Right atrium auricular region (tissue), 2 donors: ENCODE data around the gene MRTFA. TPM values are rescaled to one million over a fixed set of nuclear protein-coding genes. Genes with fewer than 3 reads are reported as not detected.

Experiments
- DNase-seq: peaks from one replicate; pipeline ENCODE4 v3.0.0-alpha.2; 2019; ENCODE audit warnings: low spot score
- H3K27ac ChIP-seq, 2 donors: fragments of 200-600 bp; sonication (generic); 1 replicate in 1 of 2; 2 replicates in 1 of 2; pipeline ENCODE4 v1.5.1; 2016 to 2019
- H3K27me3 ChIP-seq, 2 donors: fragments of 200-600 bp; sonication (generic); one replicate each; pipeline versions ENCODE4 v1.5.1 to v1.6.0; 2017 to 2019
- H3K36me3 ChIP-seq: fragments of 200-600 bp; sonication (generic); one replicate; pipeline ENCODE4 v1.5.1; 2016
- H3K4me1 ChIP-seq, 2 donors: fragments of 200-600 bp; sonication (generic); one replicate each; pipeline versions ENCODE4 v1.5.1 to v1.6.0; 2017 to 2019
- H3K4me3 ChIP-seq, 2 donors: fragments of 200-600 bp; sonication (generic); 1 replicate in 1 of 2; 2 replicates in 1 of 2; pipeline ENCODE4 v1.5.1; 2017 to 2019; ENCODE audit warnings: mild to moderate bottlenecking in 1 of 2, moderate library complexity in 1 of 2
- H3K9me3 ChIP-seq, 2 donors: fragments of 200-600 bp; sonication (generic); one replicate each; pipeline ENCODE4 v1.5.1; 2019
- CTCF ChIP-seq, 2 donors: fragments of 200-600 bp; sonication (generic); IDR thresholded peaks; one replicate each; pipeline ENCODE4 v1.5.1; 2019; ENCODE audit warnings: antibody characterized with exemption in 2 of 2
- total RNA-seq, 2 donors: library from RNA; depleted of rRNA; stranded (reverse); fragments of >200 nt; gene quantifications; one replicate each; pipeline ENCODE4 v1.1.0, GENCODE V29; 2016

The MRTFA gene
- total RNA-seq, 2 donors from 2014 or later, result 45.8 to 55.2 TPM

- Histone ChIP-seq H3K9me3 (no peaks in the 10 kb centered on the region), H3K4me1 (peaks cover 0 to 32% of the 10 kb centered on the region in 2 donors), H3K27ac (no peak overlapping the region), H3K4me3 (no peak overlapping the region), H3K27me3 (no peaks in the 10 kb centered on the region), H3K36me3 (no peaks in the 10 kb centered on the region)
- no peak for DNase-seq
- no peak for TF ChIP-seq CTCF (IDR thresholded peaks at IDR 0.05)
Measured at GRCh38 chr22:40613067-40613466, 23.5 kb downstream of the MRTFA start.

GRCh38 chr22:40612291-40612751 lies 24.2 kb downstream of the MRTFA start:
- Histone ChIP-seq H3K27ac (no peak overlapping the region), H3K36me3 (no peaks in the 10 kb centered on the region), H3K9me3 (no peaks in the 10 kb centered on the region), H3K27me3 (no peaks in the 10 kb centered on the region), H3K4me3 (no peak overlapping the region), H3K4me1 (peaks cover 0 to 36% of the 10 kb centered on the region in 2 donors)
- no peak for DNase-seq
- TF ChIP-seq CTCF (IDR thresholded peaks at IDR 0.05), result no peak

GRCh38 chr22:40611606-40612005 lies 24.9 kb downstream of the MRTFA start:
- Histone ChIP-seq H3K27me3 (no peaks in the 10 kb centered on the region), H3K4me1 (peaks cover 0 to 44% of the 10 kb centered on the region in 2 donors), H3K27ac (no peak overlapping the region), H3K4me3 (no peak overlapping the region), H3K36me3 (no peaks in the 10 kb centered on the region), H3K9me3 (no peaks in the 10 kb centered on the region)
- DNase-seq, result no peak
- no peak for TF ChIP-seq CTCF (IDR thresholded peaks at IDR 0.05)

GRCh38 chr22:40610329-40610850 lies 26.1 kb downstream of the MRTFA start:
- no peak for DNase-seq
- no peak overlapping the region for H3K4me3 ChIP-seq
- no peaks in the 10 kb centered on the region for H3K36me3 ChIP-seq
- H3K27me3 ChIP-seq, result no peaks in the 10 kb centered on the region
- H3K4me1 ChIP-seq, result peaks cover 0 to 56% of the 10 kb centered on the region in 2 donors
- H3K27ac ChIP-seq, result no peak overlapping the region
- no peak for TF ChIP-seq CTCF (IDR thresholded peaks at IDR 0.05)
- no peaks in the 10 kb centered on the region for H3K9me3 ChIP-seq

- no peak overlapping the region for H3K27ac ChIP-seq
- no peaks in the 10 kb centered on the region for H3K36me3 ChIP-seq
- TF ChIP-seq CTCF (IDR thresholded peaks at IDR 0.05), result no peak
- no peaks in the 10 kb centered on the region for H3K27me3 ChIP-seq
- peaks cover 0 to 62% of the 10 kb centered on the region in 2 donors for H3K4me1 ChIP-seq
- no peak for DNase-seq
- H3K9me3 ChIP-seq, result no peaks in the 10 kb centered on the region
- no peak overlapping the region for H3K4me3 ChIP-seq
Measured at GRCh38 chr22:40609216-40609615, 27.3 kb downstream of the MRTFA start.

DNA sequence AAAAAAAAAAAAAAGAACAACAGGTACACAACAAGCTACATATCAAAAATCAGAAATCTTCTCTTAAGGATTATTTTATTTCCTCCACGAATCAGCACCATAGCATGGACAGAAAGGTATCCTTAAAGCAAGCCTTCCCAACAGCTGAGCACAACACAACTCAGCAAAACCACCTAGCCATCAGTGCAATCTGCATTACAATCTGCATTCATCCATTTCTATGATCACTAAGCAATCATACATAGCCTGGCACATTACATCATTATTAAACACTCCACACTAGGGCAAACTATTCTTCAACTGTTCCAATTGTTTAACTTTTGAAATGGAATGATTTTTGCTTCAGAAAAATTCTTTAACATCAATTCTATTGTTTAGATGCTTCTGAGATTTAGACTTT lies 29.0 kb downstream of the MRTFA start:
- Histone ChIP-seq H3K27me3 (no peaks in the 10 kb centered on the region), H3K36me3 (no peaks in the 10 kb centered on the region), H3K9me3 (no peaks in the 10 kb centered on the region), H3K4me1 (peaks cover 0 to 63% of the 10 kb centered on the region in 2 donors), H3K27ac (no peak overlapping the region), H3K4me3 (no peak overlapping the region)
- no peak for DNase-seq
- TF ChIP-seq CTCF (IDR thresholded peaks at IDR 0.05), result no peak
